ENCODE measurements around the gene FNDC3B.

Gene FNDC3B

DNA sequence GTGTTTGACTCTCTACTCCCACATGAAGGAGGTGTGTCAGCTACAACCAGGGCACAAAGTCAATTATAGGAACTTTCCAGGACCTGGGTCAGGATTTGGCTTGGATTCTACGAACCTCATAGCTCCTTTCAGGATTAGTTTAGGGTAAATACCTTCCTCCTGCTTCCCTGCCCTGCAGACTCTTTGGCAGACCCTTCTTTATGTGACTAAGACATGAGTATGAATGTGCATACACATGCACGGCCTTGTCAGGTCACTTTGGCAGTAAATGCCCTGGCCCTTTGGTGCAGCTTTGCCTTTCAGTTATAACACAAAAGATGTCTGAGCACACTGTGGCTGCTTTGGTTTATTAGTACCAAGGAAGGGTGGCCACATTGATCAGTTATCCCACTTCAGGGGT lies 340.0 kb downstream of the FNDC3B start:
- DNase-seq (ENCODE audit: low read depth in 4 of 4, low spot score in 1 of 4), result no peak

DNA sequence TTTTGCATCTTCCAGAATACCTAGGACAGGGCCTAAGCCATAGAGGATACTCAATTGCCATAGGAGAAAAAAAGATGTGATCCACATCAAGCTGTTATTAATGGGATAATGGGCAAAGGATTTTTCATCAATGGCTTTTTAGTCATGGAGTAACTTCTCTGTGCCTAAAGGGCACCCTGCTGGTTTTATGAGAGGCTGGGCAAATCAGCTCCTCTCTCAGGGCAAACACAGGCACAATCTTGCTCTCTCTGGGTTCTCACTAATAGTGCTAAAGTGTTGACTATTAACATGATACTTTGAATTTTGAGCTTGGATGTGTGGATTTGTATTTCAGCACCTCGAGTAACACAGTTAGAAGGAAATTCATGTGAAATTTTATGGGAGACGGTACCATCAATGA lies 341.3 kb downstream of the FNDC3B start:
- no peak for DNase-seq (ENCODE audit: low read depth in 4 of 4, low spot score in 1 of 4)

DNA sequence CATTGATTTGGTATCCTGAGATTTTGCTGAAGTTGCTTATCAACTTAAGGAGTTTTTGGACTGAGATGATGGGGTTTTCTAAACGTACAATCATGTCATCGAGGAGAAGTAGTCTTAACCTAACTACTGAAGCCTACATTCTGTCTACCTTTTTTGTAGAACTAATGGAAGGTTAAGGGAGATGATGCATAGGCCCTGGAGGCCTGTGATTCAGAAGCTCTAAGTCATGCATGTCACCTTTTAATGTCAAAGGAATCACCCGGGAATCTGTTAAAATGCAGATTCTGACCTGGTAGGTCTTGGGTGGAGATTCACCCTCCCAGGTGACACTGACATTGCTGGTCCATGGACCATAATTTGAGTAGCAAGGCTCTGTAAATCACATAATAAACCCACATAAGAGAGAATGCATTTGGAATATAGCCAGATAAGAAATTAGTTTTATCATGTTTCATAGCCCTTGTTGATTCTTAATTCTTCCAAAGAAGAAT lies 344.0 kb downstream of the FNDC3B start:
- no peak for DNase-seq (ENCODE audit: low read depth in 4 of 4, low spot score in 1 of 4)

DNA sequence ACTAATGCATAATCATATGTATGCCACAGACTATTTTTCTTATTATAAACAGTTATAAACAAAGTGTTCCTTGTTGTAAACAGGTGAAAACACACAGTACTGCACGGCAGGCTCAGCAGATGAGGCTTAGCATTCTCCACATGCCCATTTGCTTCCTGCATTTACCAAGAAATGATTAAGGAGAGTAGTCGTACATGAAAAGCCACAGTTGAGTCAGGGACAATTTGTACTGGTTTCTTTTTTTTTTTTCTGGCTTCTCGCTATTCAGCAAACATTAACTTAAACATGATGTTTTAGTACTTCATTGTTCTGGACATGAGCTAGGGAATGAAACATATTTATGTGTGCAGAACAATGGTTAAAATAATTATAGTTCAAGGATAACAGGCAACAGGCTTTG lies 345.5 kb downstream of the FNDC3B start:
- DNase-seq (ENCODE audit: low read depth in 4 of 4, low spot score in 1 of 4), result no peak

DNA sequence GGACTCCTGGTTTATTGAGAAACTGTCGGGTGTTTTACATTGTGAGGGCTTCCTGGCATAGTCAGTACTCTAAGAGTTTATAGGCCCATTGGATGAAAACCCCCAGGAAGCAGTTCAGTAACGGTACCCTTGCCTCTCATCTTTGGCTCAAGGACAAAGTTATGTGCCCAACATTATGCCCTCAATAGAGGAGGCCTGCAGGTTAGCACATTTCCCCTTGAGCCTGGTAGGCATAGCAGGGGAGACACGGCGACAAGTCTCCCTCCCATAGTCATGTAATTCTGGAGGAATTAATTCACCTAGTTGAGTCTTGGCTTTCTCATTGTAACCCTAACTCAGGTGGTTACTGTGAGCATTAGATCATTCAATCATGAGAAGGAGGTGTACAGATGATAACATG lies 348.4 kb downstream of the FNDC3B start:
- no peak for DNase-seq (ENCODE audit: low read depth in 4 of 4, low spot score in 1 of 4)

DNA sequence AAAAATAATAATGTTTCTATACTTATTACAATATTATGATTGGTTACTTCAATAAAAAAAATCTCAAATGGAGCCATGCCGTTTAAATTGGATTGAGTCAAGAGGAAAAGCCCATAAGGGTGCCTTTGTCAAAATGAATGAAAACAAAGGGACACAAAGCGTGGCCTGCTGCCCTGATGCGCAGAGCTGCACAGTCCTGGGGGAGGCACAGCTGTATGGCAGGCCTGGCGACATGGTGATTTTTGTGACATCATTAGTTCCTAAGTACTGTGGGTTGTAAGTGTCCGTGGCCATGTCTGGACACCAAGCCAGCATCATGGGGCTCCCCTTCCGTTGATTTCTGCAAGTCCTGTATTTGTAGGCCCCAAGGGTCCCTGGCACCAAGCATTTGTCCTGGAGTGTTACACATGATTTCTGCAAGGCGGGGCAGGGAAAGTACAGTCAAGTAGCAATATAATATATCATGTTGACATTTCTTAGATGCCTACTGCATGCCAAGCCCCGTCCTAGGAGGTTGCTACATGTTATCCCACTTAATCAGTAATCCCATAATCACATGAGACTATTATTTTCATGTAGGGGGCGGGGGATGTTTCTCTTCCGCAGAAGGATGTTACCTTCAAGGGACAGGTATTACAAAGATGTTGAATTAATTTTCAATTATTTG lies 349.2 kb downstream of the FNDC3B start:
- no peak for DNase-seq (ENCODE audit: low read depth in 4 of 4, low spot score in 1 of 4)

DNA sequence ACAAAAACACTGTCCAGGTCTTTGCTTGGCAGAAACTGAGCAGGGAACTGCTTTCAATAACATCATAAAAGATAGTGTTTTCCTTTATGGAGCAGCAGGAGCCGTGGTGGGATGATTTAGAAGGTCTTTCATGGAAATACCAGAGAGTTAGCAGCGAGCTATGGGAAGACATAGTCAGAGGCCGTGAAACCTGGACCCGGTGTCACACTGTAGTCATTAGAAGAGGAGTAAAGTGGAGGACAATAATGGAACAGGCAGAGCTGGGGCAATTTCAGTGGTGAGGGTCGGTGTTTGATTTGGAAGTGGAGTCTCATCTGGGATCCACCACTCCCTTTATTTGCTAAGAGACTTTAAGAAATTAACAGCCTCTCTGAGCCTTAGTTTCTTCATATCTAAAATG lies 351.4 kb downstream of the FNDC3B start:
- no peak for DNase-seq (ENCODE audit: low read depth in 4 of 4, low spot score in 1 of 4)

DNA sequence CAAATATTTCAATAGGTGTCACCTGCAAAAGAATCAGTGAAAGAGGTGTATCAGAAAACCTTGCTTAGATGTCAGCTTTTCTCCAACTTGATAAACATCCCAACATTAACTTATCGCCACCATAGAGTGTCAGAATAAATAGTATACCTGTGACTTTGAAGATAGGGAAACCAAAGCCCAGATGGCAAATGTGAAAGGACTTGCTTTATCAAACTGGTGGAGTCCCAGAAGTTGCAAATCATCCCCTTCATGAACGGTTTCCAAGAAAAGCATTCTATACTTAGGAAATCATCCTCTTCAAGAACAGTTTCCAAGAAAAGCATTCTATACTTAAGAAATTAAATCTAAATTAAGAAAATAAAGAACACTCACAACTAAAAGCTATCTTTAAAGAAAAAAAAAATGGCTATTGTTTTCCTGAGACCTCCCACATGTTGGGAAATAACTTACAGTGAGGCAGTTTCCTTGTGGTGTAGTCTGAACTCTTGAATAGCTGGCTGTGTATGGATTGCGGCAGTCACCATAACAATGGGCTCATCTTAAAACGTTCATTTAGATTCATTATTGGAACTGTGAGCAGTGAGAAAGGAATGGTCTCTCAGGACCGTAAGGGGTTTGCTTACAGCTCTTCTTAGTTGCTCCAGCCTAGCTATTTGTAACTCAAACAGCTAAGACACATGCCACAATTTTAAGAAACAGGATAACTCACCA lies 352.4 kb downstream of the FNDC3B start:
- DNase-seq (ENCODE audit: low read depth in 4 of 4, low spot score in 1 of 4), result no peak

DNA sequence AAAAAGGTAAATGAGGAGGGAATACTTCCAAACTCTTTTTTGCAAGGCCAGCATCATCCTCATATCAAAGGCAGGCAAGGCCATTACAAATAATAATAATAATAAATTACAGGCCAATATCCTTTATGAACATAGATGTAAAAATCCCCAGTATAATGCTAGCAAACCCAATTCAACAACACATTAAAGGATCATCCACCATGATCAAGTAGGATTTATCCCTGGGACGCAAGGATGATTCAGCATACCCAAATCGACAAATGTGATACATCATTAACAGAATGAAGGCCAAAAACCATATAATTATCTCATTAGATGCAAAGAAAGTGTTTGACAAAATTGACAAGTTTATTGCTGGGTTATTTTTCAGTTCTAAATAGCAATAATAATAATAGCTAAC lies 355.3 kb downstream of the FNDC3B start:
- DNase-seq (ENCODE audit: low read depth in 4 of 4, low spot score in 1 of 4), result no peak

DNA sequence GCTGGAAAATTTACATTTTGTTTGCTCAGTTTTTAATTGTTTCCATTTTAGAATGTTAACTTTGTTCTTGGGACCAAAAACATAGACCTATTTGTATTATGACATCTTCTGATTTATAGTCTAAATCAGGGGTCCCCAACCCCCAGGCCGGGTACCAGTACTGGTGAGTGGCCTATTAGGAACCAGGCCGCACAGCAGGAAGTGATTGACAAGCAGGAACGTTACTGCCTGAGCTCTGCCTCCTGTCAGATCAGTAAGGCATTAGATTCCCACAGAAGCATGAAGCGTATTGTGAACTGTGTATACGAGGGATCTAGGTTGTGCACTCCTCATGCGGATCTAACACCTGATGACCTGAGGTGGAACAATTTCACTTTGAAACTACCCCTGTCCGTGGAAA lies 357.0 kb downstream of the FNDC3B start:
- DNase-seq (ENCODE audit: low read depth in 4 of 4, low spot score in 1 of 4), result no peak

DNA sequence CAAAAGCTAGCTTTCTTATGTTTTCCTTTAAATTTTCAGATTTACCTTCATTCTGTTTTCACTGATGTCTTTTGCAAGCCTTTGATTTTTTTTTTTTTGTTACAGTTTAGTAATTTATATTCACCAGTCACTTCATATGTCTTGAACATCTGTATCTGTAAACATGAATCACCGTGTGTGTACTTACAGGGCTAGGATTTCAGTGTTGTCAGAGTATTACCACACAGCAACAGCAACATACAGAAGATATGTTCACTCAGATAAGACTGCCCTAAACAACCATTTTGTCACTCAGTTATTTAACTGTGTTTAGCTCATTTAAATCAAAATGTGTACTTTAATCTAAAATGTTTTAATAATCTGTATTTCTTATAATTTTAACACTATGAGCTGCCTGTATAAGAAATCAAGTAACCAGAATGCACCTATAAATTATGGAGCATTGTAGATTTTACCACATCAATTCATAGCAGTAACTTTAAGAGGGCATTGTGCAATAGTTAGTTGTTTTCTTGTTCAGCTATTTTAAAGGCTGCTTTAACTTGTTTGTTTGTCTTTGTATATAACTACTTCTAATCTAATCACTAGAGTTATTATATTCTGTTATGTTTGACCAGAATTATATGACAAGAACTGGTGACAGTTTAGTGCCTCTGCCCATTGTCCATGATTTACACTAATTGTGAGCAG lies 358.5 kb downstream of the FNDC3B start:
- no peak for DNase-seq (ENCODE audit: low read depth in 4 of 4, low spot score in 1 of 4)

DNA sequence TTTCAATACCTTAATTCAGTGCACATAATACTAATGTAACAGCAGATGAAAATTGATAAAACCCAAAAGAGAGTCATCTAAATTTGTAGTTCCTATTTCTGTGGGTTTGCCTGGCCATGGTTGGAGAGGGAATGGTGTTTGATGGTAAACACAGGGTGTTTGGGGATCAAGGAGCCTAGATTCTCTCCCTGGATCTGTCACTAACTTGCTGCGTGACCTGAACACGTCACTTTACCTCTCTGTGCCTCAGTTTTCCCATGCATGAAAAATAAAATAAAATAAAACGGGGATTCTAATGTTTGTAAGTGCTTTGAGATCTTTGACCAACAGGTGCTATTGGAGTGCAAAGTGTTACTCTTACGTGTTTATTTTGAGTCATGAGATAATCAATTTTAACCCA lies 359.1 kb downstream of the FNDC3B start:
- no peak for DNase-seq (ENCODE audit: low read depth in 4 of 4, low spot score in 1 of 4)

DNA sequence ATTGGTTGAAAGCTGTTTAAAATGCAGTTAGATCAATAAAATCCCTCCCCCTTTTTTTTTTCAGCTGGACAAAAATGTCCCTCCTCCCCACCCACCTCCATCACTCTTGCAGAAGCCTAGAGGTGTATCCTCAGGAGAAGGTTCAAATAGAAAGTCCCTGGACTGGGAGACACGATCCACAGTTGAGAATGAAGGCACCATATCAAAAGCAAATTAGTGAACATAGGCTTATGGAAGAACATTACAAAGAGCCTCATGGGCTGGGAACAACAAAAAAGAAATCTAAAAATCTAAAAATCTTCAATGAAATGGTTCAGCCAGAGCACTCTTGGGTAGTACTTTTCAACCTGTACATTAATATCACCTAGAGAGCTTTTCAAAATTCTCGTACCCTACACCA lies 362.7 kb downstream of the FNDC3B start:
- DNase-seq (ENCODE audit: low read depth in 4 of 4, low spot score in 1 of 4), result no peak

DNA sequence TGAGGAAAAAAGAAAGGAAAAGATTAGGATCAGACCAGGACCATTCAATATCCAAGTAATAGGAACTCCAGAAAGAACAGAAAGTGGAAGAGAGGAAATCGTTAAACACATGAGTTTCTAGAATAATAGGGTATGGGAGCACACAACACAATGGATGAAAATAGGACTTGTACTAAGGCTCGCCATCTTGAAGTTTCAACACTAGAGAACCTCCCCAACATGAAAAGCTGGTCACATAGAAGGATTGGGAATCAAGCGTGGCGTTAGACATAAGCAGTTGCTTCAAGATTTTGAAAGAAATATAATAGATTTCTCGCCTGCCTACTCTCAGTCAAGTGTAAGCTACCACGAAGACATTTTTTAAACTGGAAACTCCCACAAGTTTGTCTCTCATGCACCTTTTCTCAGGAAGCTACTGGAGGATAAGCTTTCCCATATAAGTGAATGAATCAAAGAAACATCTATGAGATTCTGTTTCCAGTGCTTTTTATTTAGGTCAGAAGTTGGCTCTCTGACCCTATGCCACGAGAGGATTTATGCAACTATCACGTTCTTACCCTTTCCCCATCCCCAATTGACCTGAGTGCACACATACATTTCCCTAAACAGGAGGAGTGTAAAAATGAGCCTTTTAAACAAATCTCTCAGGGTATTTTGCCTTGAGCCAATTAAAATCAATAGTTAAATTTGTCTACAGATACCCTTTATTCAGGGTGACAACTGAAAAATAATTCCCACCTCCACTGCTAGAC lies 363.7 kb downstream of the FNDC3B start:
- no peak for DNase-seq (ENCODE audit: low read depth in 4 of 4, low spot score in 1 of 4)

DNA sequence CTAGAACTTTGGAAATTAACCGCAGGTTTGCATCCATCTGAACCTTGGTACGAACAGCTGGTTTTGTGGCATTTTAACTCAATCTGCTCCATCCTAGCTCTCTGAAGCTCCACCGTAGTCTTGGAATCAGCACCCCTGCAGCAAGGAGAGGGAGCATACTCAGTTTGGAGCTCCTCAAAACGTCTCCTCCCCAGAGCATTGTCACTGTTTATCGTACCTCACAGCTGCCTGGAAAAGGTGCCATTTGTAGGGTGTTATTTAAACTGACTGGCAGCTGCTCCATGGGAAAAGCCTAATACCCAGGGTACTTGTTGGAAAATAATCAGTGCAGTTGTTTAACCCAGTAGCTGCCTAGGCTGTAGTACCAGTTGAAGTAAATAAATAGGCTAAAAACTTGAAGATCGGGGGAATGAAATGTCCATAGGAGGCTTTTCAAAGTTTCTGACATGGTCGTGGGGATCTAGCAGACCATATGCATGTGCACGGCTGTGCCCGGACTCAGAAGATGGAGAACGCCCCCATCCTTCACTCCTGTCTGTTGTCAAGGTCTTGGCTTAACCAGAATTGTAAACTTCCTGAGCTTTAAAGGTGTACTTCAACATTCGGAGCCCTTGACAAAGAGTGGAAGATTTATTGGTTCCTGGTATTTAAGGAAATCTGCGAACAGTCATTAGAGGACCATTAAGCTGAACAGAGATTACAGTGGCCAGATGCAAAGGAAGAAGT lies 365.0 kb downstream of the FNDC3B start:
- no peak for DNase-seq (ENCODE audit: low read depth in 4 of 4, low spot score in 1 of 4)

DNA sequence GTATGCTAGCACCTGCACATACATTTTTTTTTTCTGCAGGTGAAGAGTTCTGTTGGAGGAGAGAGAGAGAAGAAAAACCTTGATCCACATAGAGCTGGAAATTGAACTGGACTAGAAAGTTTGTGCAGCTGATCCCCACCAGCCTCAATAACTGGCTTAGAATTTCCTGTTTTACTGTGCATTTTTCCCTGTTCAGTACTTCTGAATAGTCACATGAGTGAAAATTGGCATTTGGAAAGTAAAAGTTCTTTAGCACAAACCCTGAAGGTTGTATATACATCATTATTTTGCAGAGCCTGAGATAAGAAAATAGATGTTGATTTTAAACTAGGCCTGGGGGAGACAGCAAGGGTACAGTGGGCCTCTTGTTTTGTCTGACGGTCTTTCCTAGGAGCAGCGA lies 366.5 kb downstream of the FNDC3B start:
- DNase-seq (ENCODE audit: low read depth in 4 of 4, low spot score in 1 of 4), result no peak

DNA sequence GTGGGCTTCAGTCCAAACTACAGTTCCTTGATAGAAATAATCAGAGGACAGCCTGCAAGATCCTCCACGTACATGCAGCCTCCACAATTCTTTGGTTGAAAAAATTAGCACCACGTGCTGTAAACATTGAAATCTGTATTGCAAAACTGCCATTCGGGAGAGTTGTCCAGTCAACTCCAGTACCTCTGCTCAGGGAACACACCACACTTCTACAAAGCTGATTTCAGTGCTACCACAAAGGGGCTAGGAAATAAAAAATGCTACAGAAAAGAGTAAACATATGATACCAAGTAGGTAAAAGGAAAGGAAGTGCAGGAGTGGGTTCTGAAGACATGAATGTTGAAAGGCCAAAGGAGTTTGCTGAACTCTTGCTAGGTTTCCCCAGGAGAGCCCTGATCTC lies 368.5 kb downstream of the FNDC3B start:
- no peak for DNase-seq (ENCODE audit: low read depth in 4 of 4, low spot score in 1 of 4)

DNA sequence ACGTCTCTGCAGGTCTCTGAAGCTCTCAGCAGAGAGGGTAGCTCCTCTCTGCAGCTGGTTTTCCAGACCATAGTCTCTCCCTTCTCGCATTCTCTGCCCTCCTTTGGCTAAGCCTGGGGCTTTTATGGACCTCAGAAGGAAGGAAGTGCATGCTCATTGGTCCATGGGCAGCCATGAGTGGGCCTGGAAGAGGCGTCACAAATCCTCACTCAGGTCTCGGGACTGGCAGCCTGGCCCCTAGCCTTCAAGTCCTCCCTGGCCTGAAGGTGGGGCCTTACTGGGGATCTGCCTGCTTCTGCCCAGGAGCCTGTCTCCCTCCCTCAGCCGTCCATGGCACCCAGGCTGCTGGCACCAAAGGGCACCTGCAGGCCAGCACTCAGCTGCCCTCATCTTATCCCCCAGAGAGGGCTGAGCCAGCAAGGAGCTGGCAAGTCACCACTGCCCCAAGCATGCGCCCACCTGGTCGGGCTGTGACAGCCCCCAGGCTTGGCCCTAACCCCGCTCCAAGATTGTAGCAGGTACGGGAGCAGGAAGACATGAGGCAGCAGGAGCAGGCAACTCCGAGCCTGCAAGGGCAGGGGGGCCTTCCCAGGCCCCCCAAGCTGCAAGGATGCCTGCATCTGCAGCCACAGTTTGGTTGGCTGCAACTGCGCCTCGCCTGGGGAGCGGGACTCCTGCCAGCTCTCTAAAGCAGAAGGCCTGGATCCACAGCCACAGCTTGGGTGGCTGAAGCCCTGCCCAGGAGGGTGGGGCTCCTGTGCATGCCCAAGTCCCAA lies 371.5 kb downstream of the FNDC3B start:
- no peak for DNase-seq (ENCODE audit: low read depth in 4 of 4, low spot score in 1 of 4)

DNA sequence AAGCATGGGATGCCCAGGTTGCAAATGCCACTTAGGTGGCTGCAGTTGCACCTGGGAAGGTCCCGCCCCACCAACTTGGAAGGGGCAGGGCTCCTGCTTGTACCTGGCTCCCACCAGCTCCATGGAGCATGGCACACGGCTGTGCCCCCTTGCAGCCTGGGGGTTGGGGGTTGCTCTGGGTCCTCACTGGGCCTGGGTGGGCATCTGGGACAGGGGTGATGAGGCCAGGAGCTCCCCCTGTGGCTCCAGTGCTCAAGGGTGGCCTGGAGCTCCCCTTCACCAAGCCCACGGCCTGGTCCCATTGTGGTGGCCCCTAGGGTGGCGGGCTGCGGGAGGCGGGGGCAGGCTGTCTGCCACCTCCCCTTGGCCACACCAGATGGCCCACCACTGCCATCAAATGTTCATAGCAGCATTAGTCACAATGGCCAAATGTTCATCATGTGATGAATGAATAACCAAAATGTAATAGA lies 372.1 kb downstream of the FNDC3B start:
- DNase-seq (ENCODE audit: low read depth in 4 of 4, low spot score in 1 of 4), result no peak

DNA sequence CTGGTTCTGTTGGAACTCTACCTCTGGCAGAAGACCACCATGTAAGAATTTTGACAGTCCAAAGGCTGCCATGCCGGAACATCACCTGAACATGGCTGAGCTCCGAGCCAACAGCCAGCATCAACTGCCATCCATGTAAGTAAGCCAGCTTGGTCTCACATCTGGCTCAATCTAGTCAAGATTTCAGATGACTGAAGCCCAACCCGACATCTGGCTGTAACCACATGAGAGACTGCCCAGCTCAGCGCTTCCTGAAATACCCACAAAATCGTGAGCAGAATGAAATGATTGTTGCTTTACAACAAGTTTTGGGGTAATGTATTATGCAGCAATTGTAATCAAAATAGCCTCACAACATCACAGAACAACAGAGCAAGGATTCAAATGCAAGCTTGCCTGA lies 375.9 kb downstream of the FNDC3B start:
- DNase-seq (ENCODE audit: low read depth in 4 of 4, low spot score in 1 of 4), result no peak
